Suprapubic skin (tissue), 4 donors: ENCODE data around the gene SLX4.

Experiments
- CTCF ChIP-seq, 2 donors: fragments of 200-600 bp in 1 of 2; fragments of 450-650 bp in 1 of 2; sonication (generic) in 1 of 2; IDR thresholded peaks; one replicate each; pipeline ENCODE4 v1.5.1; 2016 to 2019; ENCODE audit warnings: antibody characterized with exemption in 2 of 2, mild to moderate bottlenecking in 1 of 2, moderate library complexity in 1 of 2
- POLR2A ChIP-seq, 2 donors: fragments of 450-650 bp; IDR thresholded peaks; one replicate each; pipeline ENCODE4 v1.6.1; 2017; ENCODE audit warnings: antibody characterized with exemption in 2 of 2, mild to moderate bottlenecking in 2 of 2, moderate library complexity in 2 of 2
- POLR2AphosphoS5 ChIP-seq, 3 donors: sonication (generic); formaldehyde crosslinking; IDR thresholded peaks; one replicate each; pipeline ENCODE4 v1.6.1; 2017; ENCODE audit warnings: antibody characterized with exemption in 3 of 3

- TF ChIP-seq POLR2A (IDR thresholded peaks at IDR 0.05) (no peak), CTCF (IDR thresholded peaks at IDR 0.05) (no peak), POLR2AphosphoS5 (IDR thresholded peaks at IDR 0.05) (no peak)
Measured at GRCh38 chr16:3580251-3580651, 31.2 kb downstream of the SLX4 start.
